Mononuclear cell (primary cell): ENCODE measurements around the gene PRR11. TPM values are rescaled to one million over a fixed set of nuclear protein-coding genes. Genes with fewer than 3 reads are reported as not detected.
"Not testable (repeated sequence)": the region's sequence is repeated elsewhere in the genome, so short reads cannot be mapped to it uniquely, and the experiment has no call there.

ENCODE experiments used
- H3K27me3 ChIP-seq: 2 replicates; pipeline ENCODE4 v1.6.0; 2011; ENCODE audit warnings: low read length, control low read depth; ENCODE audit not compliant: insufficient read depth
- H3K4me1 ChIP-seq: 2 replicates; pipeline ENCODE4 v1.5.1; 2011; ENCODE audit warnings: mild to moderate bottlenecking, low read length, control low read depth; ENCODE audit not compliant: insufficient read depth
- H3K4me3 ChIP-seq: 2 replicates; pipeline ENCODE4 v1.5.1; 2011; ENCODE audit warnings: mild to moderate bottlenecking, low read length, moderate library complexity
- H3K9me3 ChIP-seq: 2 replicates; pipeline ENCODE4 v1.5.1; 2011; ENCODE audit warnings: low read depth, mild to moderate bottlenecking, control low read depth, low read length
- total RNA-seq: library from RNA; depleted of rRNA; stranded (reverse); fragments of >200 nt; gene quantifications from one replicate; pipeline ENCODE4 v1.2.3, GENCODE V29; 2012

PRR11 gene
- total RNA-seq, 1 donor, result 1.3 TPM

- Histone ChIP-seq H3K4me3 (peak within 1 kb of the TSS; percentile 89), H3K9me3 (no peaks in the 10 kb centered on the region), H3K4me1 (peaks cover 12% of the 10 kb centered on the region)
These were observed 65.0 kb downstream of the PRR11 start, which contains the start of gene GDPD1 for GRCh38 chr17:59220328-59221158. Gene GDPD1, plus strand, starts transcription at chr17:59220511. Its CDS starts 99 bp downstream, at chr17:59220610.

GRCh38 chr17:59221159-59221847 is 65.8 kb downstream of the PRR11 start:
- no peaks in the 10 kb centered on the region for H3K9me3 ChIP-seq
- H3K4me3 ChIP-seq, result peak overlapping the region; percentile 89
- peaks cover 12% of the 10 kb centered on the region for H3K4me1 ChIP-seq
- no peaks in the 10 kb centered on the region for H3K27me3 ChIP-seq

More at GRCh38 chr17:59220328-59221158, 65.0 kb downstream of the PRR11 start, which contains the start of gene GDPD1:
- no peaks in the 10 kb centered on the region for H3K27me3 ChIP-seq

DNA sequence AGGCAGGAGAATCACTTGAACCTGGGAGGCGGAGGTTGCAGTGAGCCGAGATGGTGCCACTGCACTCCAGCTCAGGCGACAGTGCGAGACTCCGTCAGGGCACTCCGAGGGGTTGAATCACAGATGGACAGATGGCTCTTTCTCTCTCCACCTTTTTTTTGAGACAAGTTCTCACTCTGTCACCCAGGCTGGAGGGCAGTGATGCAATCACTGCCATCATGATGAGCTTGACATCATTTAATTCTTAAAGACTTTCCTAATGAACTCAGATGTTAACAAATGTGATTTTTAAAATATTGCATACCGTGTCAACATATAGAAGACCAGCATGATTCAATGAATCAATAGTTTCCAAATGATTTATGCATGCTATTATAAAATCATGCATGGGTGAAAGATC is 68.3 kb downstream of the PRR11 start:
- H3K4me3 ChIP-seq, result no peak overlapping the region
- no peaks in the 10 kb centered on the region for H3K9me3 ChIP-seq
- peaks cover 12% of the 10 kb centered on the region for H3K4me1 ChIP-seq
- no peaks in the 10 kb centered on the region for H3K27me3 ChIP-seq

DNA sequence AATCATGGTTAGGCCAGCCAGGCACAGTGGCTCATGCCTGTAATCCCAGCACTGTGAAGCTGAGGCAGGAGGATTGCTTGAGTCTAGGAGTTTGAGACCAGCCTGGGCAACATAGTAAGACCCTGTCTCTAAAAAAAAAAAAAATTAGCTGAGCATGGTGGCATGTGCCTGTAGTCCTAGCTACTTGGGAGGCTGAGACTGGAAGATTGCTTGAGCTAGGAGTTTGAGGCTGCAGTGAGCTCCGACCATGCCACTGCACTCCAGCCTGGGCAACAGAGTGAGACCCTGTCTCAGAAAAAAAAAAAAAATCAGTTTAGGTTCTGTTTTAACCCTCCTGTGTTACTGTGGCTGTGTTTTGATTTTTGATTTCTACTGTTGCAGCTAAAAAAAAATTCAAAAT is 73.0 kb downstream of the PRR11 start:
- not testable (repeated sequence) for H3K9me3 ChIP-seq, H3K4me1 ChIP-seq, H3K4me3 ChIP-seq, H3K27me3 ChIP-seq

GRCh38 chr17:59230764-59231163 is 75.2 kb downstream of the PRR11 start:
- no peaks in the 10 kb centered on the region for H3K4me1 ChIP-seq
- H3K27me3 ChIP-seq, result no peaks in the 10 kb centered on the region
- no peak overlapping the region for H3K4me3 ChIP-seq
- H3K9me3 ChIP-seq, result no peaks in the 10 kb centered on the region

DNA sequence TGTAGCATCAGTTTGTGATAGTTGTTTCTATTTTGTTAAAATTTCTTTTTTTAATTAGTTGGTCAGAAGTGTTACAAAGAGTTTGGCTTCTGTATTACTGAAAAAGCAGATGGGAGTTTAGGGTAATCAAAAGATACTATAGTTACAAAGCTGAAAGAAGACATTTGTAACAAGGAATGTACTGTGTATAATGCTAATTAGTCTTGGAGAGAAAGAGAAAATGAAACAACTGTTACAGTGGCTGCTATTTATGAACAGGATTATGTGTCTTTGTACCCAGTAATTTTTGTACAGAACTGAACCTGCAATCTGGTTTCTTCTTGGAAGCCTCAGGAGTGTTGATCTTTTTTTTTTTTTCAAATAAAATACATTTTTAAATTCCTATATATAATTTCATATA is 79.1 kb downstream of the PRR11 start:
- Histone ChIP-seq H3K27me3 (no peaks in the 10 kb centered on the region), H3K4me1 (no peaks in the 10 kb centered on the region), H3K4me3 (no peak overlapping the region), H3K9me3 (no peaks in the 10 kb centered on the region)

DNA sequence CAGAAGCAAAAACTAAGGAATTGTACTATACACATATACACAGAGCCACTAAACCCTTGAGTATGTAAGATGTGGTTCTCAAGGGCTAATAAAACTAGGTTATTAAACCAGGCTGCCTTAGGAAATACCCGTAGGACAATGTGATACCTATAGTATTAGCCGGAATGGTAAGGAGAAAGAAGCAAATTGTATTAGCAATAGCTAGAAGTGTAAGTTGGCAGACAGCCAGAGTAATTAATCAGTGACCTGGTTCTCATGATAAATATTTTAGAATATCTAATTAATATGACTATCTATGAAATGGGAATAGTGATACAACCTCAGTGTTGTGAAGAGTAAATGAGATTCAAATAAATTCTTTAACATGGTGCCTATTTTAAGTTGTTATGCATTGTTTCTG is 83.4 kb downstream of the PRR11 start:
- H3K4me1 ChIP-seq, result no peaks in the 10 kb centered on the region
- H3K27me3 ChIP-seq, result no peaks in the 10 kb centered on the region
- no peak overlapping the region for H3K4me3 ChIP-seq
- H3K9me3 ChIP-seq, result no peaks in the 10 kb centered on the region

DNA sequence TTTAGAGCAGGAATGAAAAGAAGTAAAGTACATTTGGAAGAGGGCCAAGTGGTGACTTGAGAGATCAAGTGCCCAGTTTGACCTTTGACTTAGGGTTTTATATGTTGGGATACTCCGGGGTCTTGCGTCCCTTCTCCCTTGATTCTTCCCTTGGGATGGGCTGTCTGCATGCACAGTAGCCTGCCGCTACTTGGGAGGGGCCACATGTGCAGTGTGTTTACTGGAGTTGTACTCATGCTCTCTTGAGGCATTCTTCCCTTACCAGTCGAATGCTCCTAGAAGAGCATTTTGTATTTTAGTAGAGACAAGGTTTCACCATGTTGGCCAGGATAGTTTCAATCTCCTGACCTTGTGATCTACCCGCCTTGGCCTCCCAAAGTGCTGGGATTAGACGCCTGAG is 88.5 kb downstream of the PRR11 start:
- Histone ChIP-seq H3K4me3 (no peak overlapping the region), H3K4me1 (no peaks in the 10 kb centered on the region), H3K27me3 (no peaks in the 10 kb centered on the region), H3K9me3 (no peaks in the 10 kb centered on the region)

Other genes starting within 250 kb of the PRR11 start
- 26.0 TPM for gene TRIM37, start 48.9 kb upstream of the PRR11 start, total RNA-seq
- 6.3 TPM for gene SKA2, start 560 bp upstream of the PRR11 start, total RNA-seq
- gene SMG8, start 54.3 kb downstream of the PRR11 start, total RNA-seq, result 11.9 TPM
- gene GDPD1, start 64.8 kb downstream of the PRR11 start, total RNA-seq, result 0.84 TPM
- 70.9 TPM for gene YPEL2, start 175.9 kb downstream of the PRR11 start, total RNA-seq